K562 (cell line): Measurements from ENCODE around the gene MYLK3.

ENCODE experiments used
- ATF6 ChIP-seq: sonication (generic); formaldehyde crosslinking; IDR thresholded peaks from 2 replicates; pipeline ENCODE4 v1.4.0; 2020; ENCODE audit warnings: mild to moderate bottlenecking, missing genetic modification reagents
- CTCF ChIP-seq, 3 experiments: IDR thresholded peaks in 2 of 3; conservative IDR thresholded peaks in 1 of 3; 2 replicates each; pipeline ENCODE4 v1.5.1; 2011 to 2012; ENCODE audit warnings: low read length in 3 of 3, mild to moderate bottlenecking in 3 of 3, control low read depth in 2 of 3, improper control_type of control experiment in 1 of 3, inconsistent platforms in 1 of 3, low read depth in 1 of 3, mixed read lengths in 1 of 3, moderate library complexity in 1 of 3; ENCODE audit not compliant: insufficient read depth in 2 of 3
- DLX4 ChIP-seq: fragments of 250-450 bp; sonication (Bioruptor Pico); IDR thresholded peaks from 2 replicates; pipeline ENCODE4 v1.6.1; 2021; ENCODE audit warnings: mild to moderate bottlenecking
- EZH2 ChIP-seq: IDR thresholded peaks from 2 replicates; pipeline ENCODE4 v1.6.1; 2012; ENCODE audit warnings: low read depth, mild to moderate bottlenecking, inconsistent platforms, low read length, borderline replicate concordance
- FOXA3 ChIP-seq, 2 experiments: fragments of 450-650 bp in 1 of 2; sonication (generic) in 1 of 2; formaldehyde crosslinking; IDR thresholded peaks in 1 of 2; conservative IDR thresholded peaks in 1 of 2; 2 replicates each; pipeline versions ENCODE4 v1.4.0 to v1.8.0; 2020 to 2022; ENCODE audit warnings: mild to moderate bottlenecking in 2 of 2, missing genetic modification reagents in 1 of 2
- FOXJ3 ChIP-seq: sonication (generic); formaldehyde crosslinking; IDR thresholded peaks from 2 replicates; pipeline ENCODE4 v1.4.0; 2020; ENCODE audit warnings: mild to moderate bottlenecking, missing genetic modification reagents
- NBN ChIP-seq: fragments of 450-650 bp; IDR thresholded peaks from 2 replicates; pipeline ENCODE4 v1.6.1; 2016; ENCODE audit warnings: low read depth, mild to moderate bottlenecking
- ZNF274 ChIP-seq: IDR thresholded peaks from 2 replicates; pipeline ENCODE4 v1.6.1; 2011; ENCODE audit warnings: low read depth, mild to moderate bottlenecking, low read length, moderate library complexity, borderline replicate concordance

- TF ChIP-seq FOXA3 (CRISPR knock-in tag; conservative IDR thresholded peaks at IDR 0.05 in 1 of 2, IDR thresholded peaks at IDR 0.05 in 1 of 2) (no peak), EZH2 (no peak), ZNF274 (no peak), NBN (no peak), ATF6 (CRISPR knock-in tag) (no peak), CTCF (IDR thresholded peaks at IDR 0.05 in 2 of 3, conservative IDR thresholded peaks at IDR 0.05 in 1 of 3; ENCODE audit: insufficient read depth in 2 of 3, low read depth in 1 of 3, low read length in 3 of 3) (no peak), DLX4 (no peak), FOXJ3 (CRISPR knock-in tag) (no peak)
Observed at GRCh38 chr16:46743232-46743719, 4.9 kb downstream of the MYLK3 start.
